Smooth muscle cell of the brain vasculature (primary cell): ENCODE results near the gene RPGRIP1L.

Experiments
- DNase-seq: peaks from one replicate; pipeline ENCODE4 v3.0.0-alpha.2; 2012; ENCODE audit warnings: low read depth, low spot score

RPGRIP1L gene

GRCh38 chr16:53651357-53651756 is 52.3 kb downstream of the RPGRIP1L start:
- no peak for DNase-seq

GRCh38 chr16:53646506-53646905 is 57.2 kb downstream of the RPGRIP1L start:
- DNase-seq = no peak

- no peak for DNase-seq
Observed at GRCh38 chr16:53643474-53643873, 60.2 kb downstream of the RPGRIP1L start.

- no peak for DNase-seq
Observed at GRCh38 chr16:53642094-53642493, 61.6 kb downstream of the RPGRIP1L start.

- DNase-seq = no peak
Observed at GRCh38 chr16:53636978-53637377, 66.7 kb downstream of the RPGRIP1L start.

- no peak for DNase-seq
Observed at GRCh38 chr16:53632526-53632925, 71.1 kb downstream of the RPGRIP1L start.

GRCh38 chr16:53631236-53632025 is 72.2 kb downstream of the RPGRIP1L start:
- DNase-seq = no peak

GRCh38 chr16:53629607-53630312 is 73.9 kb downstream of the RPGRIP1L start:
- no peak for DNase-seq

- no peak for DNase-seq
Observed at GRCh38 chr16:53629151-53629550, 74.5 kb downstream of the RPGRIP1L start.

- DNase-seq = no peak
Observed at GRCh38 chr16:53626811-53627210, 76.8 kb downstream of the RPGRIP1L start.

GRCh38 chr16:53626161-53626560 is 77.5 kb downstream of the RPGRIP1L start:
- DNase-seq = no peak

GRCh38 chr16:53625221-53625620 is 78.4 kb downstream of the RPGRIP1L start:
- DNase-seq = no peak

- DNase-seq = no peak
Observed at GRCh38 chr16:53622315-53622714, 81.3 kb downstream of the RPGRIP1L start.

- no peak for DNase-seq
Observed at GRCh38 chr16:53620476-53620875, 83.2 kb downstream of the RPGRIP1L start.

- DNase-seq = no peak
Observed at GRCh38 chr16:53619235-53619634, 84.4 kb downstream of the RPGRIP1L start.

- no peak for DNase-seq
Observed at GRCh38 chr16:53614346-53614745, 89.3 kb downstream of the RPGRIP1L start.

- DNase-seq = no peak
Observed at GRCh38 chr16:53612003-53612402, 91.7 kb downstream of the RPGRIP1L start.

- no peak for DNase-seq
Observed at GRCh38 chr16:53611179-53611696, 92.4 kb downstream of the RPGRIP1L start.

- DNase-seq = no peak
Observed at GRCh38 chr16:53609536-53609935, 94.1 kb downstream of the RPGRIP1L start.

GRCh38 chr16:53608094-53608493 is 95.6 kb downstream of the RPGRIP1L start:
- no peak for DNase-seq

GRCh38 chr16:53605831-53606400 is 97.7 kb downstream of the RPGRIP1L start:
- DNase-seq = no peak

GRCh38 chr16:53605356-53605755 is 98.3 kb downstream of the RPGRIP1L start:
- DNase-seq = no peak

GRCh38 chr16:53601961-53602360 is 101.7 kb downstream of the RPGRIP1L start:
- DNase-seq = no peak
